ENCODE data around the gene BBOF1.
"Not testable (repeated sequence)": the region's sequence is repeated elsewhere in the genome, so short reads cannot be mapped to it uniquely, and the experiment has no call there.

BBOF1 gene

GRCh38 chr14:74005664-74006063 is 13.5 kb upstream of the BBOF1 start:
- not testable (repeated sequence) for H2AFZ ChIP-seq (ENCODE audit: low read depth, low read length); H3K4me1 ChIP-seq (ENCODE audit: insufficient read depth, low read length); H3K36me3 ChIP-seq (ENCODE audit: insufficient read depth, low read length); H3K9me3 ChIP-seq (ENCODE audit: low read length); H3K4me3 ChIP-seq (ENCODE audit: low read length); H3K27me3 ChIP-seq (ENCODE audit: insufficient read depth, low read length)

DNA sequence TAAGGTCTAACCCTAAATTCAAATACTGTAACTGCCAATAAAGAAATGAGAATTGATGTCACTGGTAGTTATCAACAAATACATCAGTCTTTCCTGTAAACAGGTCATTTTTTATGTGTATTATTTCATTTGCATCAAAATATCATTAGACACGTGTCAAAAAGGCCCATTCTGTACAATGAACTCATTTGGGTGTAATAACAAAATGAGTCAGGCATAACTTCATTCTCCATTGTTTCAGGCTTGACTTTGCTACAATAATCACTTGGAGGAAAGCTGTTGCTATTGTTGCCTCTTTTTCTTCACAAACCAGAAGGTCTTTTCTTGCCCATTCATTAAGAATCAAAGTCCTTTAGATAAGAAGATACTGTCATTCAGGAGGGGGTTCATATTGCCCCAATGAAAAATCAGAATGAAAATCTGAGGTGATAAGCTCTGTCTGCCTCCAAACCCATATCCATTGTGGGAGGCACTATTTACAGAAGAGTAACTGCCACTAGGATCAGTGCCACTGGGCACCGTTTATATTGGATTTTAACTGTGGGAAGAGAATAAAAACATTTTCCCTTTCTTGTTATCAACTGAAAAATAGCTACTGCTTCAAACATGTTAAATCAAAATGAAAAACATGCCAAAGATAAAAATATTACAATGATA is 10.2 kb upstream of the BBOF1 start:
- Histone ChIP-seq H2AFZ (ENCODE audit: low read depth, low read length) (no peak overlapping the region), H3K36me3 (ENCODE audit: insufficient read depth, low read length) (peaks cover 13% of the 10 kb centered on the region), H3K27me3 (ENCODE audit: insufficient read depth, low read length) (no peaks in the 10 kb centered on the region), H3K4me1 (ENCODE audit: insufficient read depth, low read length) (no peaks in the 10 kb centered on the region), H3K4me3 (ENCODE audit: low read length) (no peak overlapping the region), H3K9me3 (ENCODE audit: low read length) (no peaks in the 10 kb centered on the region)

GRCh38 chr14:74014299-74014698 is 4.8 kb upstream of the BBOF1 start:
- Histone ChIP-seq H3K27me3 (ENCODE audit: insufficient read depth, low read length) (no peaks in the 10 kb centered on the region), H3K36me3 (ENCODE audit: insufficient read depth, low read length) (peaks cover 5% of the 10 kb centered on the region), H3K9me3 (ENCODE audit: low read length) (no peaks in the 10 kb centered on the region), H3K4me1 (ENCODE audit: insufficient read depth, low read length) (peaks cover 4% of the 10 kb centered on the region), H2AFZ (ENCODE audit: low read depth, low read length) (no peak overlapping the region), H3K4me3 (ENCODE audit: low read length) (no peak overlapping the region)

- Histone ChIP-seq H3K4me1 (ENCODE audit: insufficient read depth, low read length) (peaks cover 4% of the 10 kb centered on the region), H3K27me3 (ENCODE audit: insufficient read depth, low read length) (no peaks in the 10 kb centered on the region), H3K4me3 (ENCODE audit: low read length) (no peak overlapping the region), H3K9me3 (ENCODE audit: low read length) (no peaks in the 10 kb centered on the region), H2AFZ (ENCODE audit: low read depth, low read length) (no peak overlapping the region), H3K36me3 (ENCODE audit: insufficient read depth, low read length) (peaks cover 5% of the 10 kb centered on the region)
Observed at GRCh38 chr14:74015176-74015575, 4.0 kb upstream of the BBOF1 start.

DNA sequence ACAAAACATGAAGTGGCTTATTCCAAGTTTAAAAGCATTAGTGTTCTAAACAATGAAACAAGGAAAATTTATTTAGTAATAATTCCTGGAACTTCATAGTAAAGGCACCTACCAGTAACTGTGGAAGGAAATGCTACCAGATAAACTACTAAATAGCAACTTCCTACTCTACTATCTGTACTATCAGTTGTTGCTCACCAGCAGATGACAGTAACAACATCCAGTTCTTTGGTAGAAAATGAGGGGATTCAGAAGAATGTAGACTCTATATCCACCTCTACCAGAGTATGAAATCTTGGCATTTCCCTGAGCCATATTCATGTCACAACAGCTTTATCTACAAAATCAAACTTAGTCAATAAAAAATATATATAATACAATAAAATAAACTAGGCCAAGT is 3.2 kb upstream of the BBOF1 start:
- H3K27me3 ChIP-seq (ENCODE audit: insufficient read depth, low read length): no peaks in the 10 kb centered on the region
- H2AFZ ChIP-seq (ENCODE audit: low read depth, low read length): no peak overlapping the region
- no peak overlapping the region for H3K4me3 ChIP-seq (ENCODE audit: low read length)
- H3K36me3 ChIP-seq (ENCODE audit: insufficient read depth, low read length): peaks cover 5% of the 10 kb centered on the region
- peaks cover 4% of the 10 kb centered on the region for H3K4me1 ChIP-seq (ENCODE audit: insufficient read depth, low read length)
- H3K9me3 ChIP-seq (ENCODE audit: low read length): no peaks in the 10 kb centered on the region

GRCh38 chr14:74018174-74018585 is 969 bp upstream of the BBOF1 start:
- Histone ChIP-seq H3K36me3 (ENCODE audit: insufficient read depth, low read length) (no peaks in the 10 kb centered on the region), H3K27me3 (ENCODE audit: insufficient read depth, low read length) (no peaks in the 10 kb centered on the region), H3K4me1 (ENCODE audit: insufficient read depth, low read length) (peaks cover 4% of the 10 kb centered on the region), H3K4me3 (ENCODE audit: low read length) (peak overlapping the region; percentile 71), H3K9me3 (ENCODE audit: low read length) (no peaks in the 10 kb centered on the region), H2AFZ (ENCODE audit: low read depth, low read length) (peak overlapping the region; percentile 77)

- Histone ChIP-seq H3K36me3 (ENCODE audit: insufficient read depth, low read length) (no peaks in the 10 kb centered on the region), H3K4me1 (ENCODE audit: insufficient read depth, low read length) (peaks cover 4% of the 10 kb centered on the region), H3K4me3 (ENCODE audit: low read length) (peak overlapping the region; percentile 71), H2AFZ (ENCODE audit: low read depth, low read length) (peak overlapping the region; percentile 77), H3K27me3 (ENCODE audit: insufficient read depth, low read length) (no peaks in the 10 kb centered on the region), H3K9me3 (ENCODE audit: low read length) (no peaks in the 10 kb centered on the region)
Observed at GRCh38 chr14:74019408-74020137, 424 bp downstream of the BBOF1 start.

GRCh38 chr14:74022346-74022745 is 3.2 kb downstream of the BBOF1 start:
- Histone ChIP-seq H3K9me3 (ENCODE audit: low read length) (no peaks in the 10 kb centered on the region), H3K36me3 (ENCODE audit: insufficient read depth, low read length) (no peaks in the 10 kb centered on the region), H3K4me3 (ENCODE audit: low read length) (no peak overlapping the region), H2AFZ (ENCODE audit: low read depth, low read length) (no peak overlapping the region), H3K4me1 (ENCODE audit: insufficient read depth, low read length) (peaks cover 4% of the 10 kb centered on the region), H3K27me3 (ENCODE audit: insufficient read depth, low read length) (no peaks in the 10 kb centered on the region)

- Histone ChIP-seq H2AFZ (ENCODE audit: low read depth, low read length) (no peak overlapping the region), H3K4me3 (ENCODE audit: low read length) (no peak overlapping the region), H3K4me1 (ENCODE audit: insufficient read depth, low read length) (no peaks in the 10 kb centered on the region), H3K36me3 (ENCODE audit: insufficient read depth, low read length) (no peaks in the 10 kb centered on the region), H3K9me3 (ENCODE audit: low read length) (no peaks in the 10 kb centered on the region), H3K27me3 (ENCODE audit: insufficient read depth, low read length) (no peaks in the 10 kb centered on the region)
Observed at GRCh38 chr14:74029136-74029535, 10.0 kb downstream of the BBOF1 start.

DNA sequence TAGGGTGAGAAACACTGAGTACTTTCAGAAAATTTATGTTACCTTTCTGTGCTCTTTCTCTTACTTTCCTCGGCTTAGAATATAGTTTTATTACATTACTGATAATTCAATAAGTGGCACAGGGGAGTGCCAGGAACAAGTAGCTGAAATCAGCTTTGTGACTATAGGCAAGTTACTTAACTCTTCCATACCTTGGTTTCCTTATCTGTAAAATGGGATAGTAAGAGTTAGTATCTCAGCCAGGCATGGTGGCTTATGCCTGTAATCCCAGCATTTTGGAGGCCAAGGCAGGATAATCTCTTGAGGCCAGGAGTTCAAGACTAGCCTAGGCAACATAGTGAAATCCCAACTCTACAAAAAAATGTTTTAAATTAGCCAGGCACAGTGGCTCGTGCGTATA is 15.4 kb downstream of the BBOF1 start:
- Histone ChIP-seq H3K36me3 (ENCODE audit: insufficient read depth, low read length) (no peaks in the 10 kb centered on the region), H2AFZ (ENCODE audit: low read depth, low read length) (no peak overlapping the region), H3K4me1 (ENCODE audit: insufficient read depth, low read length) (no peaks in the 10 kb centered on the region), H3K9me3 (ENCODE audit: low read length) (no peaks in the 10 kb centered on the region), H3K27me3 (ENCODE audit: insufficient read depth, low read length) (no peaks in the 10 kb centered on the region), H3K4me3 (ENCODE audit: low read length) (no peak overlapping the region)

DNA sequence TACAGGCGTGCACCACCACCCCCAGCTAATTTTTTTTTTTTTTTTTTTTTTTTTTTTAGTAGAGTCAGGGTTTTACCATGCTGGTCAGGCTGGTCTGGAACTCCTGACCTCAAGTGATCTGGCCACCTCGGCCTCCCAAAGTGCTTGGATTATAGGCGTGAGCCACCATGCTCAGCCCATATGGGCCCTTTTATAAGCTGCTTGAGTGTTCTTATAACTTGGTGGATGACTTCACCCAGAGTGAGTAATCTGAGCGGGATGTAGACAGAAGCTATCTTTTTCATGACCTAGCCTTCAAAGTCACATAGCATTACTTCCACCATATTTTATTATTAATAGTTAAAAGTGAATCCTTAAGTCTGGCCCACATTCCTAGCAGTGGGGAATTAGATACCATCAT is 16.4 kb downstream of the BBOF1 start:
- Histone ChIP-seq H3K4me3 (ENCODE audit: low read length) (no peak overlapping the region), H3K9me3 (ENCODE audit: low read length) (no peaks in the 10 kb centered on the region), H3K4me1 (ENCODE audit: insufficient read depth, low read length) (no peaks in the 10 kb centered on the region), H2AFZ (ENCODE audit: low read depth, low read length) (no peak overlapping the region), H3K27me3 (ENCODE audit: insufficient read depth, low read length) (no peaks in the 10 kb centered on the region), H3K36me3 (ENCODE audit: insufficient read depth, low read length) (no peaks in the 10 kb centered on the region)

GRCh38 chr14:74038020-74038859 is 19.1 kb downstream of the BBOF1 start:
- no peaks in the 10 kb centered on the region for H3K36me3 ChIP-seq (ENCODE audit: insufficient read depth, low read length)
- H3K4me3 ChIP-seq (ENCODE audit: low read length): no peak overlapping the region
- H3K9me3 ChIP-seq (ENCODE audit: low read length): no peaks in the 10 kb centered on the region
- H2AFZ ChIP-seq (ENCODE audit: low read depth, low read length): no peak overlapping the region
- no peaks in the 10 kb centered on the region for H3K4me1 ChIP-seq (ENCODE audit: insufficient read depth, low read length)
- H3K27me3 ChIP-seq (ENCODE audit: insufficient read depth, low read length): no peaks in the 10 kb centered on the region

GRCh38 chr14:74042296-74042695 is 23.1 kb downstream of the BBOF1 start:
- no peaks in the 10 kb centered on the region for H3K36me3 ChIP-seq (ENCODE audit: insufficient read depth, low read length)
- no peaks in the 10 kb centered on the region for H3K4me1 ChIP-seq (ENCODE audit: insufficient read depth, low read length)
- no peak overlapping the region for H3K4me3 ChIP-seq (ENCODE audit: low read length)
- H2AFZ ChIP-seq (ENCODE audit: low read depth, low read length): no peak overlapping the region
- H3K27me3 ChIP-seq (ENCODE audit: insufficient read depth, low read length): no peaks in the 10 kb centered on the region
- no peaks in the 10 kb centered on the region for H3K9me3 ChIP-seq (ENCODE audit: low read length)

Measured in neuron (in vitro differentiated cells).